Measurements from ENCODE around the gene PET100.
"Not testable (repeated sequence)": the region's sequence is repeated elsewhere in the genome, so short reads cannot be mapped to it uniquely, and the experiment has no call there.

Gene PET100

DNA sequence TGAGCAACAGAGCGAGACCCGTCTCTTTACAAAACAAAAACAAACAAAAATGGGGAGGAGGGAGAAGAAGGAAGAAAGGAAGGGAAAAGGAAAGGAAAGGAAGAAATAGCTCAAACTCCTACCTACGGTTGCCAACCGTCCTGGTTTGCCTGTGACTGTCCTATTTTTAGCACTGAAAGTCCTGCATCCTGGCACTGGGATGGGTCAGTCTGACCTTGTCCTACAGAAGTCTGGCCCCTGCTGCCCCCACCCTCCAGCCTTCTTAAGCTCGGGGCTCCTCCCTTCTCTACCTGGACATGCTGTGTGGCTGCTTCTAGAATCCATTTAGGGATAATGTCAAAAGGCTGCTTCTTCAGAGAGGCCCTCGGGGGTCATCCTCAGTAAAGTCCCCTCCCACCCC is 6.1 kb downstream of the PET100 start:
- DNase-seq: no peak

DNA sequence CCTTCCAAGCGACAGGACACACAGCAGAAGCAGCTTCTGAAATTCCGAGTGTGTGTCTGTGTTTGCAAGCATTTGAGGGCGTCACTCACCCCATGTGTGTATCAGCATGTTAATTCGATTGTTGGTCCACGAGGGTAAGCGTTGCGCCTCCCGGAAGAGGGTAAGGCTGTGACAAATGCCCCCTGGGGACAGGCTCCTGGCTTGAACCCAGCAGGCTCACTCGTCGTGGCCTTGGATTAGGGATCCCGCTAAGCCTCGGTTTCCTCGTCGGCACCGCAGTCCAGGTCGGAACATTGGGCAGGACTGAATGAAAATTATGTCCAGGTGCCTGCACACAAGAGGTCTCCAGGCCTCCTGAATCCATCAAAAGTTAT is 6.7 kb downstream of the PET100 start:
- no peak for DNase-seq

DNA sequence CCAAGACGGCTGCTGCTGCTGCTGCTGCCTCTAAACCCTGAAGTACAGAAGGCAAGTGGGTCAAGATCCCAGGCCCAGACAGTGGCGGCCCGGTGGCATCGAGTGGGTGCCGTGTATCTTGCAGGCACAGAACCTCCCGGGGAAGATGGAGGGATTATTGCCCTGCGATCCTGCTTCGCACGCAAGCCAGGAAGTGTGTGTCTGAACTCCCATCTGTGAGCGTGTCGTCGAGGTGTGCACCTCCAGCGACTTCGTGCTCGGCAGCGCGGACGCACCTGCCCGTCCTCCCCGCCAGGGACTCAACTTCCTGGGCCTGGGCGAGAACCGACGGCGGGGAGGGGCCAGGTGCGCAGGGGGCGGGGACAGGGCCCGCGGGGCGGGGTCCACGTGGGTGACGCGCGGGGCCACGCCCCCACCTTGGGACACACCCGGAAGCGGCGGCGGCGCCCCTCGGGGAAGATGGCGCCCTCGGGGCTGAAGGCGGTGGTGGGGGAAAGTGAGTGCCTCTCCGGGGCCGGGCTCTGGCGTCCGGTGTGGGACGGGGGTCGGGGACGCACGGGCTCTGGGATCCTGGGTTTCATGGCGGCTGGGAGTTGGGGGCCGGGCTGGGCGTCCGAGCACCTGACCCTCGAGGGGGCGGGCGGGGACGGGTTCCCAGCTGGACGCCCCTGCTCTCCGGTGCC is 7.2 kb downstream of the PET100 start, which contains the start of gene STXBP2:
STXBP2 (plus strand) TSS at position 420 of the 683 bp plus-strand sequence; CDS start at position 460, 40 bp downstream.
- DNase-seq: peak; percentile 89

DNA sequence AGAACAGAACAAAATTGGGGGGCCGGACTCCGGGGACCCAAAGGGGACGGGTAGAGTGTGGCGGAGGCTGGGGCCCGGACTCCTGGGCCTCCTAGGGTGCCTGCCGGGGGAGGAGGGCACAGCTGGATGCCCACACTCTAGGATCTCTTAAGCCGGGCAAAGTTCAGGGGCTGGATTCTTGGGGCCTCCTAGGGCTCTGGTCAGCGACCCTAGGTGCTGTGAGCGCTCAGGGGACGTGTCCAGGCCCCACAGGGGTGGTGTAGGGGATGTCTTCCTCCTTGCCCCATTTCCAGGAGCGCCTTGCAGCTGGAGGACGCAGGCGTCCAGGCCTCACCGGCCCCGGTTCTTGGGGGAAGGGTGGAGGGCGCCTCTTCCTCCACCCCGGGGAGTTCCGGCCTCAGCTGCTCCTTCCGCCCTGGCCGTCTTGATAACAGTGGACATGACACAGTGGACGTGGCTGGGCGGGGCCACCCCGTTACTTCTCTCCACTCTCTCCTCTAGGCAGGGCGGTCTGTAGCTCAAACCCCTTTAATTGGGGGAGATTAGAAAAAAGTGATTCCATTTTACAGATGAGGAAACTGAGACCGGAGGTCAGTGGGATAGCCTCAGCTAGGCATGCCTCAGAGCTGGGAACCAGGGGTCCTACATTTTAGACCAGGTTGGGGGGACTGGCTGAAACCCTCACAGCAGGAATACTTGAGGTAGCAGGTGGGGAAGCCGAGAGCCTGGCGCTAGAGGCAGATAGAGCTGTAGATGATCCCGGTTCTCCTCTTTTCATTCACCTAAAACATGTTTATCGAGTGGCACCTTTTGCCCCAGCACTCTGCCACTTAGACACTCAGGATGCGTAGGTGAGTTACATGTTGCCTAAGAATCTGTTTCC is 8.0 kb downstream of the PET100 start:
- no peak for DNase-seq

DNA sequence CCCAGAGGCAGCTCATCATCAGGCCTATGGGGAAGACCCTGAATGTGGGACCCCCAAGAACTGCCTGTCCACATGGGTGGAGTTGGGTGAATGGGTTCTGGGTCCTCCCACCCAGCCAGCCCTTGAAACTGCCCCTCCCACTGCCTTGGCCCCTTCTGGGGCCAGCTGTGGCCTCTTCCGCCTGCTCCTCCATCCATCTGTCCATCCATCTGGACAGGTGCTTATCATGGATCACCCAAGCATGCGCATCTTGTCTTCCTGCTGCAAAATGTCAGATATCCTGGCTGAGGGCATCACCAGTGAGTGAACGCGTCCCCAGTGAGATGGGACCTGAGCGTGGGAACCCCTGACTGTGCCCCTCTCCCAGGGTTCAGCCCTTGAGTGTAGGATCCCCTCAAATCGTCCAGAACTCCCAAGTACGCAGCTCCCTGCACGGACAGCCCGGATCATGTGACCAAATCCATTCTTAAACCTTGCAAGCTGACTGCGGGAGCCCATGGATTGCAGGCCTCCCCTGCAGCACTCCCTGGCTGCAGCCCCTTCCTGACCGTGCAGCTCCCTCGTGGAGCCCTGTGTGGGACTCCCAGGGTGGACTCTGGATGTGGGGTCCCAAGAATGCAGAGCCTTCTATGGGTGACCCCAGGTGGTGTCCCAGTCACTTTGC is 9.3 kb downstream of the PET100 start:
- no peak for DNase-seq

DNA sequence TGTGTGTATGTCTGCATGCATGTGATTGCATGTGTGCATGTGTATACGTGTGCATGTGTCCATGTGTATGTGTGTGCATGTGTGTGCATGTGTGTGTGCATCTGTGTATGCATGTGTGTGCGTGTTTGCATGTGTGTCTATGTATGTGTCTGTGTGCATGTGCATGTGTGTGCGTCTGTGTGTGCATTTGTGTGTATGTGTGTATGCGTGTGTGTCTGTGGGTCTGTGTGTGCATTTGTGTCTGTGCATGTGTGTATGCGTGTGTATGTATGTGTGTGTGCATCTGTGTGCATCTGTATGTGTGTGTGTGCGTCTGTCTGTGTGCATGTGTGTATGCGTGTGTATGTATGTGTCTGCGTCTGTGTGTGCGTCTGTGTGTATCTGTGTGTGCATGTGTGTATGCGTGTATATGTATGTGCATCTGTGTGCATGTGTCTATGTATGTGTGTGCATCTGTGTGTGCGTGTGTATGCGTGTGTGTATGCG is 10.3 kb downstream of the PET100 start:
- DNase-seq: no peak

DNA sequence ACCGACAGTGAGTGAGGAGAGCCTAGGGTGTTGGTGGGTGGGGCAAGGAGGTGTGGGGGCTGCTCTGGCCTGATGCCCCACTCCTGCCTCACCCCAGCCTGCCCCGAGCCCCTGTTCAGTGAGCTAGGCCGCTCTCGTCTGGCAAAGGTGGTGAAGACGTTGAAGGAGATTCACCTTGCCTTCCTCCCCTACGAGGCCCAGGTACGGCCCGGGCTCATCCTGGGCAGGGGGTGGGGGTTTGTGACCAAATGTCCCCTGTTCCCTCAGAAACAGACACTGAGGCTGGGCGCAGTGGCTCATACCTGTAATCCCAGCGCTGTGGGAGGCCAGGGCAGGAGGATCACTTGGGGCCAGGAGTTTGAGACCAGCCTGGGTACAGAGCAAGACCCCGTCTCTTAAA is 11.2 kb downstream of the PET100 start:
- DNase-seq: no peak

DNA sequence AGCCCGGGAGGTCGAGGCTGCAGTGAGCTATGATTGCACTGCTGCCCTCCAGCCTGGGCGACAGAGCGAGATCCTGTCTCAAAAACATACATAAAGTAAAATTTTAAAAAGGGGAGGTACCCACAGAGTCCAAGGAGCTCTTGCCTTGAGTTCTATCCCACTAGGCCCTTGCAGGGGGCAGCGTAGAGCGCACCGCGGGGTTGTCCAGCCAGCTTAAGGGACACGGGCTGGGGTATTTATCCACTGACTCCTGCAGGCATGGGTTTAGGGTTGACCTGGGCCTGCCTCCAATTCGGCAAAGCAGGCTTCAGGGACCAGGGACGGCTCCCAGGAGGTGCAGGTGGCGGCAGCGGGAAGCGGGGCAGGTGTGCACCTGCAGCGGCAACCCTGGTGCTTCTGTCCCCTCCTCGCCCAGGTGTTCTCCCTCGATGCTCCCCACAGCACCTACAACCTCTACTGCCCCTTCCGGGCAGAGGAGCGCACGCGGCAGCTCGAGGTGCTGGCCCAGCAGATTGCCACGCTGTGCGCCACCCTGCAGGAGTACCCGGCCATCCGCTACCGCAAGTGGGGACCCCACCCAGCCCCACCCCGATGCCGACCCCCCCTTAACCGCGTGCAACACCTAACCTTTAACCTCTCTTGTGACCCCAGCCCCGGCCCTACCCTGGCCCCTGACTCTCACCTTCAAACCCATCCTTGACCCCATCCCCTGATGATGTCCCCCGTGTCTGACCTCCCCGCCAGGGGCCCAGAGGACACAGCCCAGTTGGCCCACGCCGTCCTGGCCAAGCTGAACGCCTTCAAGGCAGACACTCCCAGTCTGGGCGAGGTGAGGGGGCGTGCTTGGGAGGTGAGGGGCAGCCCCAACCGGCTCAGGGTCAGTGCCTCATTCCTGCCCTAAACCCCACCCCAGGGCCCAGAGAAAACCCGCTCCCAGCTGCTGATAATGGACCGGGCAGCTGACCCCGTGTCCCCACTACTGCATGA is 12.0 kb downstream of the PET100 start:
- DNase-seq: no peak

DNA sequence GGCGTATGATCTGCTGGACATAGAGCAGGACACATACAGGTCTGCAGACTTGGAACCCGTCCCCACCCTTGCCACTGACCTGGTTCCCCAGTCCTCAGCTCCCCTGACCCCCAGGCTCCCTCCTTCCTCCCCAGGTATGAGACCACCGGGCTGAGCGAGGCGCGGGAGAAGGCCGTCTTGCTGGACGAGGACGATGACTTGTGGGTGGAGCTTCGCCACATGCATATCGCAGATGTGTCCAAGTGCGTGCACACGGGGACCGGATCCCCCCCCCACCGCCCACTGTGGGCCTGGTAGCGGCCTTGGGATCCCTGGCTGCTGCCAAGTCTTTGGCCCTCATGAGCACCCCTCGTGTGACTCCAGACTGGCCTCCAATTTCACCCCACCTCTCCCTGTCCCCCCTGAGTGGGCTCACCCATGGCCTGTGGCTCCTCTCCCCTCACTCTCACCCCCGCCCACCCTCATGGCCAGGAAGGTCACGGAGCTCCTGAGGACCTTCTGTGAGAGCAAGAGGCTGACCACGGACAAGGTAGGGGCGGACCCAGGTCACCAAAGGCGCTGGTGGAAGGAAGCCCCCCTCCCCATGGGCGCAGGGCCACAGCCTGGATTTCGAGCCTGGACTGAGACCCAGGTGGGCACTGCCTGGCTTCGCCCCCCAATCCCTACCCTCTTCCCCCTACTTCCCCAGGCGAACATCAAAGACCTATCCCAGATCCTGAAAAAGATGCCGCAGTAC is 12.9 kb downstream of the PET100 start:
- DNase-seq: no peak

DNA sequence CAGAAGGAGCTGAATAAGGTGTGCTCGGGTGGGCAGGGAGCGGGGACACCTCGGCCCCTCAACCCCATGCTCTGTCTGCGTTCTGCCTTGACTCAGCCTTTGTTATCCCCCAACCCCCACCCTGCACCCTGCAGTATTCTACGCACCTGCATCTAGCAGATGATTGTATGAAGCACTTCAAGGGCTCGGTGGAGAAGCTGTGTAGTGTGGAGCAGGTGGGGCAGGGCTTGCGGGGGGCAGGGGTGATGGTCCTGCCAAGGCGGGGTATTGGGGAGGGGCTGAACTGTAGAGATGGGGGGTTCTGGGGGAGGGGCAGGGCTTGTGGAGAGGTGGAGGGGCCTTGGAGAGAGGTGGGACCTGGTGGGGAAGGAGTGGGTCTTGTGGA is 13.4 kb downstream of the PET100 start:
- DNase-seq: no peak

DNA sequence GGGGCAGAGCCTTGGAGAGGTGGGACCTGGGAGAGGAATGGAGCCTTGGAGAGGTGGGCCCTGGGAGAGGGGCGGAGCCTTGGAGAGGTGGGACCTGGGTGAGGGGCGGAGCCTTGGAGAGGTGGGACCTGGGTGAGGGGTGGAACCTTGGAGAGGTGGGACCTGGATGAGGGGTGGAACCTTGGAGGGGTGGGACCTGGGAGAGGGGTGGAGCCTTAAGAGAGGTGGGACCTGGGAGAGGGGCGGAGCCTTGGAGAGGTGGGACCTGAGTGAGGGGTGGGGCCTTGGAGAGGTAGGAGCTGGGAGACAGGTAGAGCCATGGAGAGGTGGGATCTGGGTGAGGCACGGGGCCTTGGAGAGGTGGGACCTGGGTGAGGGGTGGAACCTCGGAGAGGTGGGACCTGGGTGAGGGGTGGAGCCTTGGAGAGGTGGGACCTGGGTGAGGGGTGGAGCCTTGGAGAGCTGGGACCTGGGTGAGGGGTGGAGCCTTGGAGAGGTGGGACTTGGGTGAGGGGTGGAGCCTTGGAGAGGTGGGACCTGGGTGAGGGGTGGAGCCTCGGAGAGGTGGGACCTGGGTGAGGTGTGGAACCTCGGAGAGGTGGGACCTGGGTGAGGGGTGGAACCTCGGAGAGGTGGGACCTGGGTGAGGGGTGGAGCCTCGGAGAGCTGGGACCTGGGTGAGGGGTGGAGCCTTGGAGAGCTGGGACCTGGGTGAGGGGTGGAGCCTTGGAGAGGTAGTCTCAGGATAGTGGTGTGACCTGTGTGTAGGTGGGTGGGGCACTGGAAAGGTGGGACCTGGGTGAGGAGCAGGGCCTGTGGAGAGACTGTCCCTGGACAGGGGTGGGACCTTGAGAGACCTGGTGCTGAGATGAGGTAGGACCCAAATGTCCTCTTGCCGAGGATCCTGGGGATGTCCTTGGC is 14.3 kb downstream of the PET100 start:
- not testable (repeated sequence) for DNase-seq

DNA sequence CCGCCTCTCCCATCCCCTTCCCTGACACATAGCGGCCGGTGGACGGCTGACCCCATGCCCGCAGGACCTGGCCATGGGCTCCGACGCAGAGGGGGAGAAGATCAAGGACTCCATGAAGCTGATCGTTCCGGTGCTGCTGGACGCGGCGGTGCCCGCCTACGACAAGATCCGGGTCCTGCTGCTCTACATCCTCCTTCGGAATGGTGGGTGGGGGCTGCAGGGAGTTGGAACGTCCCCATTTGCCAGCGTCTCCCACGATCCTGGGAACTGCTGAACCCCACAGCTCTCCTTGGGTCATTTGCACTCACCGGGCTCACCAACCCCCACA is 14.9 kb downstream of the PET100 start:
- no peak for DNase-seq

DNA sequence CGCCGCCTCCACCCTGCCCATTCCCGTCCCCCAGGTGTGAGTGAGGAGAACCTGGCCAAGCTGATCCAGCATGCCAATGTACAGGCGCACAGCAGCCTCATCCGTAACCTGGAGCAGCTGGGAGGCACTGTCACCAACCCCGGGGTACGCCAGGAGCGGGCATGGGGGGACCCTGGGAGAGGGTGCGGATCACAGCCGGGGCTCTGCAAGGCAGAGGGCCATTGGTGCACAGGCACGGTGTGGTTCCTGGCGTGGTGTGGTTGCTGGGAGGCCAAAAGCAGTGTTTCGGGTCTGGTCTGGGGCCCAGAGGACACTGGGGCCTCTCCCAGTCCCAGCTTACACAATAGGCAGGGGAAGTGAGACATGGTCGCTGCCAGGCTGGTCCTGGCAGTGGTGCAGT is 15.6 kb downstream of the PET100 start:
- no peak for DNase-seq

DNA sequence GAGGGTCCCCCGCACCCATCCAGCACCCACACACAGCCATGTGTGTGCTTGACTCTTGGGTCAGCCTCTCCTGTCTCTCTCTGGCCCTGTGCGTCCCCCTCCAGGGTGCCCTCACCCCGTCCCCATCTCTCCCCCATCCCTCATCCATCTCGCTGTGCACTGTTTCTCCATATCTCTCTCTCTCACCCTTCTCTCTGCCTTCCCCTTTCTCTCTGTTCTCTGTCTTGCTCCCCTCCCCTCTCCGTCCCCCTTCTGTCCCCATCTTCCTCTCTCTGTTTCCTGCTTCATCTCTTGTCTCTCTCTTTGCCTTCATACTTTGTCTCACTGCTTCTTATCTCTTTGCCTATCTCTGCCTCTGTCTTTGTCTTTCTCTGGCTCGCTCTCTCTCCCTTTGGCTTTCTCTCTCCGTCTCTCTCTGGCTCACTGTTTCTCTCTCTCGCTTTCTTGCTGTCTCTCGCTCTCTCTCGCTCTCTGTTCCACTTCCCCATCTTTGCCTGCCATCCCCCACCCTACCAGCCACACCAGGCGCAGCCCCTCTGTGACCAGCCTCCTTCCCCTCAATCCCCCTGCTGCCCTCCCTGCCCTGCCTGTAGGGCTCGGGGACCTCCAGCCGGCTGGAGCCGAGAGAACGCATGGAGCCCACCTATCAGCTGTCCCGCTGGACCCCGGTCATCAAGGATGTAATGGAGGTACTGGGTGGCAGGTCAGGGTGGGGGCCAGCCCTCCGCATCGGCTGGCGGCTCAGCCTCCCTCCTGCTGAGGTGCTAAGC is 16.2 kb downstream of the PET100 start:
- no peak for DNase-seq

DNA sequence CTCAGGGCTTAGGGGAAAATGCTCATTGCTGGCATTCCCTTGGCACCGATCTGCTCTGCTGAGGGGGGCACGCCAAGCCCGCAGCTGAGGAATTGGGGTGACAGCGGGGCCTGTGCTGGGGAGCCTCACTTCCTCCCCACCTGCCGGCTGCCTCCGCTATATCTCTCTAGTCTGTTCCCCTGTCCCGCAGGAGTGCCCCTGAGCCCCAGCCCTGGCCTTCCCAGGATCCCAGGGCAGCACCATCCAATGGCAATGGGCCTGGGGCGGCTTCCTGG is 16.8 kb downstream of the PET100 start:
- DNase-seq: no peak

DNA sequence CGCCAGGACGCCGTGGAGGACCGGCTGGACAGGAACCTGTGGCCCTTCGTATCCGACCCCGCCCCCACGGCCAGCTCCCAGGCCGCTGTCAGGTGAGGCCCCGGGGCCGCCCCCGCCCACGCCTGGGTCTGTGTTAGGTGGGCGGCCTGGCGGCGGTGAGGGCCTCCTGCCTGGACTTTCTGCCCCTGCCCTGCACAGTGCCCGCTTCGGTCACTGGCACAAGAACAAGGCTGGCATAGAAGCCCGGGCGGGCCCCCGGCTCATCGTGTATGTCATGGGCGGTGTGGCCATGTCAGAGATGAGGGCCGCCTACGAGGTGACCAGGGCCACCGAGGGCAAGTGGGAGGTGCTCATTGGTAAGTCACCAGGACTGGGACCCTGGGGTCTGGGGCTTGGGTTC is 17.6 kb downstream of the PET100 start:
- DNase-seq: no peak

DNA sequence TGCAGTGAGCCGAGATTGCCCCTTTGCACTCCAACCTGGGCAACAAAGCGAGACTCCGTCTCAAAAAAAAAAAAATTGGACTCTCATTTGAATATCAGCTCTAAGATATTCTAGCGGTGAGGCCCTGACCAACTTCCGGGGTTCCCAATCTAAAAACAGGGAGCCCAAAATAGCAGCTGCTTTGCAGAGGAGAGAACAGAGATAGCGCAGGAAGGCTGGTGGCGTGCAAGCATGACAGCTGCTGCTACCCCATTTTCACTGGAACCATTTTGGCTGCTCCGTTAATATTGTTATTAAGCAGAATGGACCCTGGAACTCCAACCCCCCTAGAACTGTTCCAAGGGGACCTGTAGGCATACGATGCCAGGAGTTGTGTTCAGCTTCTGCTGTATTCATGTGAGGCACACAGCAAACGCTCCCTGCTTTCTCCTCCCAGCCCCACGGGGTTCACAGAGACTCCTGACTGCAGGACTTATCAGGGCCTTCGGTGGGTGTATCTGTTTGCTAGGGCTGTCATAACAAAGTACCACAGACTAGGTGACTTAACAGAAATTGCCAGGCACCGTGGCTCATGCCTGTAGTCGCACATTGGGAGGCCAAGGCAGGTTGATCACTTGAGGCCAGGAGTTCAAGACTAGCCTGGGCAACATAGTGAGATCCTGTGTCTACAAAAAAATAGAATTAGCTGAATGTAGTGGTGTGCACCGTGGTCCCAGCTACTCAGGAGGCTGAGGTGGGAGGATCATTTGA is 18.8 kb downstream of the PET100 start:
- DNase-seq: no peak

DNA sequence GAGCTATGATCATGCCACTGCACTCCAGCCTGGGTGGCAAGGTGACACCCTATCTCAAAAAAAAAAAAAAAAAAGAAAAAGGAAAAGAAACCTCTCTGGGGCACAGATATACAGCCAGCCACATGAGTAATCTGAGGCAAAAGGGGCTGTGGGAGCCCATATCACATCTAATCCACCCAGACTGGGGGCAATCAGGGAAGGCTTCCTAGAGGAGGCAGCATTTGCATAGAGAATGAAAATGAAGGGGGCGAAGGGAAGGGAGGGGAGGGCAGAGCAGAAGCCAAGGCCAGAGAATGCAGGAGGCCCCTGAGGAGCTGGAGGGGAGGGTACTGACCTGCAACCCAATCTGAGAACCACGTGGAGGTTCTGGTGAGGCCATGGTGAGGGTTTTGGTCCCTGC is 20.6 kb downstream of the PET100 start:
- DNase-seq: no peak

DNA sequence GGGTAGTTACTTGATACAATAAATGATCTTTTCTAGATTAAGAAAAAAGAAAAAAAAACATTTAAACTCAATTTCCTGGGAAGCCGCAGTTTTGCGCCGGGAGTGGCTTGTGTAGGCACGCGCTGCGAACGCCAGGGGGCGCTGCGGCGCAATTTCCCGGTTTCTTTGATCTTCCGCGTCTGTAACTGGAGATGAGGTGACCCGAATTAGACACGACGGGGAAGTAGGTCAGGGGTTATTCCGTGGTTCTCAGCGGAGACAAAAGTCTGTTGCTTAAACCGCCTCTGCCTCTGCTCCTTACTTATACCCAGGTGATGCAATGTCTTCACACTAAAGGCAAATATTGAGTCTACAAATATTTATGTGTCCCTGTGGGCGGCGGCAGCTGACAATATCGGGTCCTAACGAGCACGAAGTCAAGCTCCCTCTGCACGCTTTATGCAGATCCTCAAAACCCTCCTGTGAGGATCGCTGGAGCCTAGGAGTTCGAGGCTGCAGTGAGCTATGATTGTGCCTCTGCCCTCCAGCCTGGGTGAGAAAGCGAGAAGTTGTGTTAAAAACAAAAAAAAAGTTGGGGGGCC is 22.6 kb downstream of the PET100 start:
- DNase-seq: peak; percentile 87

Data from CD4-positive, alpha-beta T cell treated with Interleukin-4 for 4 hours (primary cell).